ENCODE data around the gene UQCR10.

GRCh38 chr22:29790061-29790460 is 22.9 kb downstream of the UQCR10 start:
- no peak for TF ChIP-seq CTCF (IDR thresholded peaks at IDR 0.05 in 2 of 3, conservative IDR thresholded peaks at IDR 0.05 in 1 of 3; ENCODE audit: insufficient read depth in 2 of 3, low read depth in 1 of 3, low read length in 3 of 3)
- no peak for TF ChIP-seq ZZZ3 (IDR thresholded peaks at IDR 0.05)
- no peak for TF ChIP-seq MIER1 (IDR thresholded peaks at IDR 0.05; ENCODE audit: low read depth)
- TF ChIP-seq UBTF (IDR thresholded peaks at IDR 0.05; ENCODE audit: borderline replicate concordance in 1 of 2, low read depth in 2 of 2, low read length in 2 of 2), result no peak
- no peak for TF ChIP-seq ZNF175 (CRISPR knock-in tag; IDR thresholded peaks at IDR 0.05; ENCODE audit: low read depth)
- TF ChIP-seq USF1 (CRISPR knock-in tag; IDR thresholded peaks at IDR 0.05), result no peak
- no peak for TF ChIP-seq FOXJ3 (CRISPR knock-in tag; IDR thresholded peaks at IDR 0.05)
- TF ChIP-seq CBFB (CRISPR knock-in tag; IDR thresholded peaks at IDR 0.05), result no peak
- no peak for TF ChIP-seq PRDM10 (IDR thresholded peaks at IDR 0.05; ENCODE audit: partially characterized antibody)
- TF ChIP-seq HDAC8 (tag; IDR thresholded peaks at IDR 0.05), result no peak
